GM12864 (cell line): ENCODE results near the gene CRACDL.

Experiments
- DNase-seq: peaks from one replicate; pipeline ENCODE4 v3.0.0-alpha.2; 2011; ENCODE audit warnings: low read depth
- H3K4me3 ChIP-seq: 2 replicates; pipeline ENCODE4 v1.5.1; 2011; ENCODE audit warnings: mild to moderate bottlenecking, low read depth, low read length, control low read depth
- TF ChIP-seq, protein P1 (sequence below): IDR thresholded peaks from 2 replicates; pipeline ENCODE4 v1.5.1; 2011; ENCODE audit warnings: low read depth, mild to moderate bottlenecking, moderate library complexity, low read length, control low read depth, inconsistent platforms; ENCODE audit errors: missing control alignments

Gene CRACDL

DNA sequence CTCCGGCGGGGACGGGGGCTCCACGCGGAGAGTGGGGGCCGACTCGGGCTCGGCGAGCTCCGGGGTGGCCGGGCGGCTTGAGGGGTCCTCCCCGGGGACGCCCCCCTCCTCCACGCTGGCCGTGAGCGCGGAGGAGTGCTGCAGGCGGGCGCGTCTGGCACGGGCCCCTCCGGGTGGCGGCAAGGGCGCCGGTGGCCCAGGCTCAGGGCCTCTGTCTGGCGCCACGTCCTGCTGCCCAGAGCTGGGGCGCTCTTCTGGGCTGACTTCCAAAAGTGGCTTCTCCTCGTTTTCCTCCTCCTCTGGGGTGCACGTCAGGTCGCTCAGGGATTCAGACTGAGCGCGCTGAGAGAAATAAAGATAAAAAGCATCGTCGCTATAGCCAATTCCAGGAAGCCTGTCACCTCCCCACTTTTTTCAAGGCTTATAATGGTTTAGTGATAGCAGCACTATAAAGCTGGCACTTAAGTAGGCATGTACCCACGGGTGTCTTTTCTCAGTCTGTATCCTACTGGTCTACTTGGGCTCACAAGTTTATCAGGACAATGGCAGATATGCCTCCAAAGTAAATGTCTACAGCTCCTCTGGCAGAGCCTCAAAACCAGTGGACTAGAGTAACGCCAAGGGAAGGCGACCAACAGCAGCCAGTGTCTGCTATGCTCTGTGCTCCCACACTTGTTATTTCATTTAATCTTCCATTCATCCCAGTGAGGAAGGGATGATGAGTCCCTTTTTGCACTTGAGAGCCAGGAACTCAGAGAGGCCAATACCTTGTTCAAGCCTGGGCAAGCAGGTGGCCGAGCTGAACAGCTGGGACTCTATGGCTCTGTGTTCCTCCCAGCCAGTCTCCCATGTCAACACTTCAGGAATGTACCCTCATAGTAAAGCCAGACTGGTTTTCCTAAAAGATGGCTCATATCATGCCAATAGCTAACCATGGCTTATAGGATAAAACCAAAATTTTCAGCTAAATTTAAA is 112.5 kb downstream of the CRACDL start:
- TF ChIP-seq, protein P1, sequence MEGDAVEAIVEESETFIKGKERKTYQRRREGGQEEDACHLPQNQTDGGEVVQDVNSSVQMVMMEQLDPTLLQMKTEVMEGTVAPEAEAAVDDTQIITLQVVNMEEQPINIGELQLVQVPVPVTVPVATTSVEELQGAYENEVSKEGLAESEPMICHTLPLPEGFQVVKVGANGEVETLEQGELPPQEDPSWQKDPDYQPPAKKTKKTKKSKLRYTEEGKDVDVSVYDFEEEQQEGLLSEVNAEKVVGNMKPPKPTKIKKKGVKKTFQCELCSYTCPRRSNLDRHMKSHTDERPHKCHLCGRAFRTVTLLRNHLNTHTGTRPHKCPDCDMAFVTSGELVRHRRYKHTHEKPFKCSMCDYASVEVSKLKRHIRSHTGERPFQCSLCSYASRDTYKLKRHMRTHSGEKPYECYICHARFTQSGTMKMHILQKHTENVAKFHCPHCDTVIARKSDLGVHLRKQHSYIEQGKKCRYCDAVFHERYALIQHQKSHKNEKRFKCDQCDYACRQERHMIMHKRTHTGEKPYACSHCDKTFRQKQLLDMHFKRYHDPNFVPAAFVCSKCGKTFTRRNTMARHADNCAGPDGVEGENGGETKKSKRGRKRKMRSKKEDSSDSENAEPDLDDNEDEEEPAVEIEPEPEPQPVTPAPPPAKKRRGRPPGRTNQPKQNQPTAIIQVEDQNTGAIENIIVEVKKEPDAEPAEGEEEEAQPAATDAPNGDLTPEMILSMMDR = no peak
- DNase-seq = no peak
- no peak overlapping the region for H3K4me3 ChIP-seq

DNA sequence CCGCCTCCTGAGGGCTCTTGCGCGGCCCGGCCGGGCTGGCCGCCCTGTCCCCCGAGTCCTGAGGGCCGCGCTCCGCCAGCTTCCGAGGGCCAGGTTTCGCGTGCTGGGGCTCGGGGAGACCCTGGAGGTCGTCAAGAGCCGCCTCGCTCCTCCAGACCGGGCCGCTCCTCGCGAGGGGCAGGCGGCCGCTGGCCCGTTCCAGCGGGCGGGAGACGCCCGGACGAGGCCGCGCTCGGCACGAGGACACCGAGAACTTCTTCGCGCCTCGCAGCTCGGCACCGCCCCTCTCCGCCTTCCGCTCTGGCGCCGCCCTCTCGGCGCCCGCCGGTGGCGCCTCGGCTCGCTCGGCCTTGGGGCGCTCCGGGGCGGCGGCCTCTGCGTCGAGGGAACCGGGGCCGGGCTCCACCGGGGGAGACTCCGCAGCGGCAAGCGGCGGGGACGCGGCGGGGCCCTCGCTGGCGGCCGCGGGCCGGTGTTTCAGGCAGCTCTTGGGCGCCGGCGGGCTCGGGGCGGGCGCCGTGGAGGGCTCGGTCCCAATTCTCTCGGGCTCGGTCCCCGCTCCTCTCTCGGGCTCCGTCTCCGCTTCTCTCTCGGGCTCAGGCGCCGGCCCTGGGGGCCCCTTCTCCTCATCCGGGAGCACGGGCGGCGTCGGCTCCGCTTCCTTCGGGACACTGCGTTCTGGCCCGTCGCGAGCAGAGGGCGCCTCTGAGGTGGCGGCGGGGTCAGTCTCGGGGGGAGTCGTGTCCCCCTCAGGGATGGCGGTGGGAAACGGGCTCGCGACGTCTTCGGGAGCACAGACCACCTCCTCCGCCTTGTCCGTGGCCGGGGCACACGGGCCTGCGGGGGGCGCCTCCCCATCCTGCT is 113.5 kb downstream of the CRACDL start:
- no peak for DNase-seq
- TF ChIP-seq, protein P1 = peak; percentile 15
- H3K4me3 ChIP-seq = no peak overlapping the region; the same call in 1 of the 2 replicates

DNA sequence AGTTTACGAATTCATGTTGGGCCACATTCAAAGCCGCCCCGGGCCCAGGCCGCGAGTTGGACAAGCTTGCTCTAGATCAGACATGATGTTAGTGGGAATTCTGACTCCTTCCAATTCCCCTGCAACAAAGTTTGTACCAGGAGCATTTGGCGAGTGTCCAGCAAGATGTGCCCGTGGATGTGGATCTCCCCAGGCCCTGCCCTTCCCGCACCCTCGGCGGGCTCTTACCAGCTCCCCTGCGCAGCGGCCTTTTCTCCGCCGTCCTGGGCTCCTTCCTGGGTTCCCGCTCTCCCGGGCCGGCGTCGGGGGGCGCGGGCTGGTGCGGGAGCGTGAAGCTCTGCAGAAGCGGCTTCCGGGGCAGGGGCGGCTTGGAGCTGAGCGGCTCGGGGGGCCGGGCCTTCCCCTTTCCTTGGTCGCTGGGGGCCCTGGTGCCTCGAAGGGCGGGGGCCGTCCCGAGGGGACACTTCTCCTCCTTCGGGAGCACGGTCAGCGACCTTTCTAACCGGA is 114.3 kb downstream of the CRACDL start:
- H3K4me3 ChIP-seq = no peak overlapping the region
- no peak for DNase-seq
- TF ChIP-seq, protein P1 = no peak

DNA sequence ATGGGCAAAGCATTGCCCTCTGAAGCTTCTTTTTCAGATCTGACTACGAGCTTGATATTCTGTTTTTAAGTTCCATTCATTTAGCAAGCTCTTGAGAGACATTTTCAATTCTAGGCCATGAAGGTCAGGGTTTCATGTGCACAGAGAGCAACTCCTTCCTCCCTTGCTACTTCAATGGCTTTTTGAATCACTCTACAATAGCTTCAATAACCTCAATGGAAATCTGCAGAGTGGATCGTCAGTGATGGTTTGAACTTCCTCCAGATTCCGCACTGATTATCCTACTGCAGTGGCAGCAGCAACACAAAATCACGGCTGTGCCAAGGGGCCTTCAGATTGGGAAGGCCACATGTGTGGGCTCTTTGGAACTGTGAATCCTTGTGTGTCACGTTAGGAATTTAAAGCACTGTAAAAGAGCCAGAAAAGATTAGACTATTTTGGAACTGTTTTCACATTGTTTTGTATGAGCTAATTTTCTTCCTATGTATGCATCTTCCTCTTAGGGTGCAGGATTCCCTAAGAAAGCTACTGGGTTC is 116.7 kb downstream of the CRACDL start:
- no peak overlapping the region for H3K4me3 ChIP-seq
- TF ChIP-seq, protein P1 = no peak
- DNase-seq = no peak

DNA sequence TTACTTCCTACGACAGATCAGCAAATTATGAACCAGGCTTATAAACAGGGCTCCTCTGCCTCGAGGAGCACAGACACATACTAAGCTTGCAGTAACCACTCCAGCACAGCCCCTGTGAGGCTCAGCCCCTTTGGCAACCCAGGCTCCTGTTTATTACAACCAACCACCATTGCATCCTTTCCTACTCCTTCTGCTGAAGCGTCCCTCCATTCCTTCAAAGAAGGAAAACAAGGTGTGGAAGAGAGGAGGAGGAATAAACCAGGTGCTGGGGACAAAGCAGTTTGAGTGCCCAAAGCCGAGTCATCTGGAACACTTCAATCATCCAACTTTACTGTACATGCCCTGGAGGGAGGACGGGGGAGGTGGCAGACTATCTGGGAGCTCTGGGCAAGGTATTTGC is 117.9 kb downstream of the CRACDL start:
- no peak overlapping the region for H3K4me3 ChIP-seq
- TF ChIP-seq, protein P1 = no peak
- DNase-seq = no peak

DNA sequence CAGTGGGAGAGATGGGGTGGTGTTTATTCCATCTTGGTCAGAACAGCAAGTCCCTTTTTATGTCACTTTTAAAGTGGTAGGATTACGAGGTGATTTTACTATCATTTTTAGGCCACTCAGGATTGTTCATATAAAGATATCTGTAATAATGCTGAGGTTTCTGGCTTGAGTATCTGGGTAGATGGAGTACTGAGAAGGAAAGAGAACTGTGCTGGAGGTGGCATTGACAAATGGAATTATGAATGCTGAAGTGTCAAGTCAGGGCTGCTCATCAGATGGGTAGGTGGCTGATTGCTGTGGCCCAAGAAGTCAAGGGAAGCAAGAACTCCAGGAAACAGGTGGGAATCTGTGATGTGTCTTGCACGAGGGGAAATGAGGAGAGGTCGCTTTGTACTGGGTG is 119.7 kb downstream of the CRACDL start:
- no peak for DNase-seq
- TF ChIP-seq, protein P1 = no peak
- H3K4me3 ChIP-seq = no peak overlapping the region
